HepG2 (cell line): Measurements from ENCODE around the gene HAPLN2. TPM values are rescaled to one million over a fixed set of nuclear protein-coding genes. Genes with fewer than 3 reads are reported as not detected.

Experiments
- AHDC1 ChIP-seq: sonication (generic); formaldehyde crosslinking; IDR thresholded peaks from 2 replicates; pipeline ENCODE4 v1.5.1; 2020; ENCODE audit warnings: mild to moderate bottlenecking, missing genetic modification reagents, borderline replicate concordance
- CEBPZ ChIP-seq: IDR thresholded peaks from 2 replicates; pipeline ENCODE4 v1.6.1; 2012; ENCODE audit warnings: low read length, improper control_type of control experiment
- CHCHD3 ChIP-seq: sonication (generic); formaldehyde crosslinking; IDR thresholded peaks from 2 replicates; pipeline ENCODE4 v1.8.0; 2022; ENCODE audit warnings: mild to moderate bottlenecking, missing genetic modification reagents, moderate library complexity
- CREM ChIP-seq, 2 experiments: sonication (generic) in 1 of 2; formaldehyde crosslinking in 1 of 2; IDR thresholded peaks; 2 replicates each; pipeline versions ENCODE4 v1.4.0 to v1.6.1; 2016 to 2020; ENCODE audit warnings: antibody characterized with exemption in 1 of 2, mild to moderate bottlenecking in 1 of 2, missing genetic modification reagents in 1 of 2
- ISL2 ChIP-seq: sonication (generic); formaldehyde crosslinking; IDR thresholded peaks from 2 replicates; pipeline ENCODE4 v1.5.0; 2020; ENCODE audit warnings: missing genetic modification reagents
- MNT ChIP-seq: fragments of 450-650 bp; IDR thresholded peaks from 2 replicates; pipeline ENCODE4 v1.6.1; 2016
- NFYC ChIP-seq: IDR thresholded peaks from 2 replicates; pipeline ENCODE4 v1.6.1; 2016; ENCODE audit warnings: missing genetic modification reagents, missing compliant biosample characterization
- SKIL ChIP-seq: sonication (generic); formaldehyde crosslinking; IDR thresholded peaks from 2 replicates; pipeline ENCODE4 v1.8.0; 2022; ENCODE audit warnings: missing genetic modification reagents, mild to moderate bottlenecking, moderate library complexity, borderline replicate concordance
- ZNF280B ChIP-seq: sonication (generic); formaldehyde crosslinking; IDR thresholded peaks from 2 replicates; pipeline ENCODE4 v1.5.0; 2020; ENCODE audit warnings: missing genetic modification reagents, mild to moderate bottlenecking, borderline replicate concordance
- ZNF44 ChIP-seq: sonication (generic); formaldehyde crosslinking; IDR thresholded peaks from 2 replicates; pipeline ENCODE4 v1.5.1; 2020; ENCODE audit warnings: mild to moderate bottlenecking, missing genetic modification reagents
- ZNF775 ChIP-seq: sonication (generic); formaldehyde crosslinking; IDR thresholded peaks from 2 replicates; pipeline ENCODE4 v1.4.0; 2020; ENCODE audit warnings: missing genetic modification reagents, mild to moderate bottlenecking, moderate library complexity, borderline replicate concordance
- polyA plus RNA-seq, 8 experiments: library from polyadenylated mRNA; depleted of rRNA in 3 of 8; stranded (reverse) in 7 of 8; unstranded in 1 of 8; fragments of >200 nt; fragmentation: Illumina TruSeq in 4 of 8; extraction: Trizol in 4 of 8; gene quantifications; 2 replicates each; pipeline versions ENCODE4 v1.2.1 to v1.2.3, GENCODE V29; 2011 to 2016; ENCODE audit warnings: low read depth in 4 of 8, missing spikeins in 1 of 8, mixed read lengths in 1 of 8; ENCODE audit not compliant: insufficient read depth in 1 of 8
- total RNA-seq, 5 experiments: library from RNA; depleted of rRNA; stranded (reverse); fragments of >200 nt; fragmentation: Illumina TruSeq; extraction: Trizol; gene quantifications; 2 replicates each; pipeline ENCODE4 v1.2.3, GENCODE V29; 2016; ENCODE audit warnings: low read depth in 1 of 5

The HAPLN2 gene
- total and polyA plus RNA-seq, 2 of the 13 experiments (the other 11 are each of a cell fraction or from before 2014, with no cell fraction given): not detected

GRCh38 chr1:156659988-156660751 lies 41.0 kb downstream of the HAPLN2 start (continued):
- TF ChIP-seq ISL2 (CRISPR knock-in tag) (peak; percentile 53; the same call in 1 of the 2 replicates), NFYC (peak; percentile 21; the same call in 1 of the 2 replicates), ZNF44 (0 out of 2 replicates have a peak, but pooled peaks have one; percentile 55), CHCHD3 (no peak), SKIL (CRISPR knock-in tag) (peak; percentile 64; the same call in 1 of the 2 replicates), CREM (IDR thresholded peaks at IDR 0.05) (peak; percentile 53; the same call in 1 of the 2 replicates), CREM (CRISPR knock-in tag; IDR thresholded peaks at IDR 0.05) (no peak), ZNF775 (CRISPR knock-in tag) (no peak), CEBPZ (no peak), MNT (peak; percentile 93), ZNF280B (CRISPR knock-in tag) (peak; percentile 9; the same call in 1 of the 2 replicates), AHDC1 (CRISPR knock-in tag) (no peak)
